Muscle of leg (tissue), 11 donors: ENCODE measurements around the gene DCC. TPM values are rescaled to one million over a fixed set of nuclear protein-coding genes. Genes with fewer than 3 reads are reported as not detected.

ENCODE experiments used
- DNase-seq: peaks from one replicate; pipeline ENCODE4 v3.0.0; 2013
- H3K27ac ChIP-seq: one replicate; pipeline ENCODE4 v1.5.1; 2013; ENCODE audit warnings: mild to moderate bottlenecking, low read length, control low read depth
- H3K27me3 ChIP-seq: one replicate; pipeline ENCODE4 v1.6.1; 2013; ENCODE audit warnings: low read length; ENCODE audit not compliant: control insufficient read depth, insufficient read depth
- H3K36me3 ChIP-seq: one replicate; pipeline ENCODE4 v1.6.1; 2013; ENCODE audit warnings: low read length; ENCODE audit not compliant: control insufficient read depth, insufficient read depth
- H3K4me1 ChIP-seq: one replicate; pipeline ENCODE4 v1.6.1; 2013; ENCODE audit warnings: low read length; ENCODE audit not compliant: control insufficient read depth, insufficient read depth
- H3K4me3 ChIP-seq: one replicate; pipeline ENCODE4 v1.5.1; 2013; ENCODE audit warnings: low read length, control low read depth
- H3K9me3 ChIP-seq: replicated peaks from 2 replicates; pipeline ENCODE4 v1.6.1; 2013; ENCODE audit warnings: low read depth, low read length; ENCODE audit not compliant: control insufficient read depth
- WGBS: methylation state at CpG from one replicate; pipeline ENCODE4 v1.1.5; 2013; ENCODE audit warnings: missing lambda C conversion rate; ENCODE audit not compliant: insufficient coverage; 5-methylcytosine and 5-hydroxymethylcytosine counted together
- polyA plus RNA-seq, 8 donors: library from polyadenylated mRNA; unstranded; fragments of 120-200 nt; gene quantifications; one replicate each; pipeline versions ENCODE4 v1.2.1 to v1.2.3, GENCODE V29; 2013; ENCODE audit warnings: inconsistent platforms in 1 of 8, low replicate concordance in 1 of 8; ENCODE audit not compliant: insufficient read length in 8 of 8, insufficient read depth in 1 of 8
- total RNA-seq: library from RNA; stranded (reverse); fragments of 120-200 nt; gene quantifications from one replicate; pipeline ENCODE4 v1.2.4, GENCODE V29; 2013

Gene DCC
- total and polyA plus RNA-seq, 9 donors, result 0.06 to 0.46 (median 0.13) TPM

DNA sequence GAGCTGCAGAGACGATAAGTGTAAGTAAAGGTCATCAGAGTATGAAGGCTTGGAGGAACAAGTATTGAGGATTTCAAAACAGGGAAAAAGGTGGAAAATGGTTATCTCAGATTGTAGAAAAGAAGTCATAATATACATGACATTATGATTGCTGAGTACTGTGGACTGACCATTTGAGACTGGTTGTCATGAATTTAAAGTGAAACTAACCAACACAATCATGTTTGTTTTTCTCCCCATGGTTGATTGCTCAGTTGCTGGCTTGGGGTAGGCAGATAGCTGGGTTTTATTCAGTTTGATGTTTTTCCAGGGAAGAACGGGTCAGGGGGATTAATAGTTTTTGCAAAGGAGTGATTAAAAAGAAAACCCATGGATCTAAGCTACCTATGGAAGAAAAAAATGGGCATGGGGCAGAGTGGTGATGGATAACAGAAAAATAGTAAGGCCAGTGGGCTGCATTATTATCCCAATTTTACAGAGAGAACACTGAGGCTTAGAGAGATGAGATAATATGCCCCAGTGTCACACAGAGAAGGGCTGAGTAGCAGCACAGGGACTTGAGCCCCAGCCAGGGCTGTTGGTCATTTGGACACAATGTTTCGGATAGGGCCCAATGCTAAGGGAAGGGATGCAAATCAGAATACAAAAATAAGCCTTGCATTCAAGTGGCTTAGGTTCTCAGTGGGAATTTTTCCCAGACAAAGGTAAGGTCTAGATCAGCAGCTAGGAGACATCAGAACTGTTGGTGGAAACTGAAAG is 885.7 kb downstream of the DCC start:
- Histone ChIP-seq H3K4me1 (no peaks in the 10 kb centered on the region), H3K27ac (no peak overlapping the region), H3K36me3 (no peaks in the 10 kb centered on the region), H3K9me3 (no peaks in the 10 kb centered on the region), H3K27me3 (no peaks in the 10 kb centered on the region), H3K4me3 (no peak overlapping the region)
- no peak for DNase-seq
- WGBS, result 73% methylated on average over 3 of the region's 3 CpGs

DNA sequence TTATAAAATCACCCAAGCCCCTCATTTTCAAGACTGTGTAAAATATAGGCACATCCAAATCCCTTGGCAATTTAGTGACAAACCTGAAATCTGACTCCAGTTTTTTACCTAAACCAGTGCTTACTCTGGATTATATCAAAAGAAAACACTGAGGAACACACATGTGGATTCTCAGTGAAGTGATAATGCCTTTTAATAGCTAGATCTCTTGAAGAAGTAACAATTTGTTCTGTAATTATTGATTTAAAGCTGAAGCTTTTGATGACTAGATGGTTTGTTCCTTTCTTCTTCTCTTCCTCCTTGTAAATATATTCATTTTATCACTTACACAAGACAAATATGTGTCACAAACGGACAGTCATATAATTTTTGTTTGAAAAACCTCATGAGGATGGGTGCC is 894.6 kb downstream of the DCC start:
- no peaks in the 10 kb centered on the region for H3K36me3 ChIP-seq
- no CpG with 5 or more reads among the region's 1 CpG for WGBS
- H3K27ac ChIP-seq, result no peak overlapping the region
- no peaks in the 10 kb centered on the region for H3K9me3 ChIP-seq
- no peaks in the 10 kb centered on the region for H3K4me1 ChIP-seq
- DNase-seq, result no peak
- H3K4me3 ChIP-seq, result no peak overlapping the region
- H3K27me3 ChIP-seq, result no peaks in the 10 kb centered on the region

DNA sequence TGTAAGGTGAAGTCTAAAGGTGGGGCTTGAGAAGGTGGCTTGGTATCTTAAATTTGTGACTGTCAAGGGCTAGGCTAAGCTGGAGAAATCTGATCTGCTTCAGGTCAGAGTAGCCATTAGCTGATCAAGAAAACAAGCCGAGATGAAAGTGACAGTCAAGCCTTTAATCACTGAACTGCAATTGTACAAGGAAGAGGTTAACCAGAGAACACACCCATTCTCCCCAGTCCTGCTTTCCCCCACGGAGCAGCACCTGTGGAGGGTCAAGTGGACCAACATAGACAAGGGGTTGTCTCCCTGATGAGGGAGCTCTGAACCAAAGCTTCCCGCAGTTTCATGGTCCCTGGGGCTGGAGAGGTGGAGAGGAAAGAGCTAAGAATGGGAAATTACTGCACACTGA is 901.2 kb downstream of the DCC start:
- DNase-seq, result no peak
- Histone ChIP-seq H3K36me3 (no peaks in the 10 kb centered on the region), H3K27ac (no peak overlapping the region), H3K4me1 (no peaks in the 10 kb centered on the region), H3K4me3 (no peak overlapping the region), H3K27me3 (no peaks in the 10 kb centered on the region), H3K9me3 (peaks cover 6% of the 10 kb centered on the region)
- 74% methylated on average over 2 of the region's 3 CpGs for WGBS

DNA sequence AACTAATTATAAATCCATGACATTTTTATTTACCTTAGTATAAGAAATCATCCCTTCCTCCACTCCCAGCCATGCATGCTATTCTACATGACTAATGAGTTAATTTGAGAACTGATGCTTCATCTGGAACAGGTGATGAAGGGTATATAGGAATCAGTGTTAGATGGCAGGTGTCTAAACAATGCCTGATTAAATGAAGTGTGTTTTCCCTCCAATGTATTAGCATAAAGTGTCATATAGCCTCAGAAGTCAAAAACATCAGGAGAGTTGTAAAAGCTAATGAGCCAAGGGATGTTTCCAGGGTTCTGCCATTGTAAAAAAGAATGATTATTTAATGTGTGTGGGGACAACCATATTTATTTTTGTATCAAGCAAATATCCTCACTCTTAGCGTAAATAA is 913.8 kb downstream of the DCC start:
- peaks cover 4% of the 10 kb centered on the region for H3K9me3 ChIP-seq
- no CpG with 5 or more reads among the region's 1 CpG for WGBS
- H3K4me1 ChIP-seq, result no peaks in the 10 kb centered on the region
- H3K4me3 ChIP-seq, result no peak overlapping the region
- no peaks in the 10 kb centered on the region for H3K27me3 ChIP-seq
- no peaks in the 10 kb centered on the region for H3K36me3 ChIP-seq
- DNase-seq, result no peak
- no peak overlapping the region for H3K27ac ChIP-seq

DNA sequence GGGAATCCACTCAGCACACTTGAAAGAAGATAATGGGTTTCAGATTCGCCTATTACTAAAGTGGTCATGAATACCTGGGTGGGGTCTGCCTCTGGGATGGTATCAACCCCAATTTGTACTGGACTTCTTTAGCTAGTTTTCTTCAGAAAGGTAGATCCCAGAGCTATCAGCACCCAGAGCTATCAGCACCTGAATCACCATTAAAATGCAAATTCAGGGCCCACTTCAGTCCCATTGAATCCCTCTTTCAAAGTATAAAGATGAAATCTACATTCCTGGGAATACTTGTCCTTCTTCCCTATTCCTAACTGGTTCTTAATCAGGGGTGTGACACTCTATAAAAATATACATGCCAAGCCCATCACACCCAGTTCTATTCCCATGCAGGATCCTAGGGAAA is 914.3 kb downstream of the DCC start:
- WGBS, result no CpG with 5 or more reads among the region's 1 CpG
- Histone ChIP-seq H3K27me3 (no peaks in the 10 kb centered on the region), H3K4me3 (no peak overlapping the region), H3K36me3 (no peaks in the 10 kb centered on the region), H3K4me1 (no peaks in the 10 kb centered on the region), H3K9me3 (peaks cover 4% of the 10 kb centered on the region), H3K27ac (no peak overlapping the region)
- DNase-seq, result no peak

DNA sequence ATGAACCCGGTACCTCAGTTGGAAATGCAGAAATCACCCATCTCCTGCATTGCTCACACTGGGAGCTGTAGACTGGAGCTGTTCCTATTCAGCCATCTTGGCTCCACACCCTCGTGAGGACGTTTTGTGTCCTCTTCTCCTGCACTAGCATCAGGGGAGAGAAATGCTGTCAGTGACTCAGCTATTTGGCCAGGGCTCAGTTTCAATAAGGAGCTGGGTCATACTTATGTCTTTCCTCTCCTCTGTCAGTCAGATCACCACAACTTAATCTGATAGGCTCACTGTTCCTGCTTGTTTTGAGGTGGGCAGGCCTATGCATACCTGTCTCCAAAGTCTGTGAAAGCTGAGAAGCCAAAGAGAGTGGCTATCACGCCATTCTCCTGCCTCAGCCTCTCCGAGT is 921.2 kb downstream of the DCC start:
- Histone ChIP-seq H3K4me3 (no peak overlapping the region), H3K4me1 (no peaks in the 10 kb centered on the region), H3K27me3 (no peaks in the 10 kb centered on the region), H3K36me3 (no peaks in the 10 kb centered on the region), H3K27ac (no peak overlapping the region), H3K9me3 (peaks cover 3% of the 10 kb centered on the region)
- DNase-seq, result no peak
- 95% methylated on average over 3 of the region's 5 CpGs for WGBS

DNA sequence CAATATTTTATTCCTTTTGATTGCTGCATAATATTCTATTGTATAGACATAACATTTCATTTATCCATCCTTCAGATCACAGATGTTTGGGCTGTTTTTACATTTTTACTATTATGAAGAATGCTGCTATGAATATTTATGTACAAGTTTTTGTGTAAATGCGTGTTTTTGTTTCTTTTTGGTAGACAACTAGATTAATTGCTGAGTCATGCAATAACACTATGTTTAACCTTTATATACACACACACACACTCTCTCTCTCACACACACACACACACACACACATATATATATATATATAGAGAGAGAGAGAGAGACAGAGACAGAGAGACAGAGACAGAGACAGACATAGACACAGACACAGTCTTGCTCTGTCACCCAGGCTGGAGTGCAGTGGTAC is 926.9 kb downstream of the DCC start:
- Histone ChIP-seq H3K27ac (no peak overlapping the region), H3K4me1 (no peaks in the 10 kb centered on the region), H3K4me3 (no peak overlapping the region), H3K9me3 (no peaks in the 10 kb centered on the region), H3K27me3 (no peaks in the 10 kb centered on the region), H3K36me3 (no peaks in the 10 kb centered on the region)
- WGBS, result no CpG with 5 or more reads among the region's 1 CpG
- DNase-seq, result no peak

DNA sequence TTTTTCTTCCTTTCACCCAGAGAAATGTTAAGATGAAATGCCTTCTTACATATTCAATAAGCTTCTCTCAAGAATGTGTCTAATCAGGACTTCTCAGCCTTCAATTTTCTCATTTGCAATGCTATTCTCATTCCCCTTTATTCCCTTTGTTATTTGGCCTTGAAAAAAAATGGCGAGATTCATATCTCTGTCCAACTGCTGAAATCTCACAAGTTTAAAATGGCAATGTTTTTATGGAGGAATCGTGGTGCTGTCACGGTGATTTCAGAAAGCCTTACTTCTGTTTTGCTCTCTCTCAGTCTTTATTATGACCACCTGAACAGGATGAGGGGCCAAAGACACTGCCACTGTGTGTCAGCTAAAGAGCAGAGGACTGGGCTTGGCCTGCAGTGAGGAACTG is 928.5 kb downstream of the DCC start:
- Histone ChIP-seq H3K9me3 (no peaks in the 10 kb centered on the region), H3K4me1 (no peaks in the 10 kb centered on the region), H3K36me3 (no peaks in the 10 kb centered on the region), H3K4me3 (no peak overlapping the region), H3K27ac (no peak overlapping the region), H3K27me3 (no peaks in the 10 kb centered on the region)
- no peak for DNase-seq
- WGBS, result 76% methylated on average over 2 of the region's 3 CpGs

DNA sequence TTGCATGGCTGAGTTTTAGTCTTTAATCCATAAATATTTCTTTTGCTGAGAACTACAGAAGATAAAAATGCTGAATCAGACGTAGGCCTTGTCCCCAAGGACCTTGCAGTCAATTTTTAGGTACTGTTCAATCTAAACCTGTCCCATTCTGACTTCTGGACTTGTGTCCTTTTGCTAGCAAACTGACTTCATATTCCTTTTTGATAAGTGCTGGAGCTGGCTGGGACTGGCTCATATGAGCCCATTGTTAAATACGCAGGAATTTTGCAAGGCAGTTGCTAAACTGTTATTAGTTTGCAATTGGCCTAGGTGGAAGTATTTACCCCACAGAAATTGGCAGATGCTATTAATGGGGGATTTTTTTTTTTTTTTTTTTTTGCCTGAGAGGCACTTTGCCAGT is 941.4 kb downstream of the DCC start:
- DNase-seq, result no peak
- no peaks in the 10 kb centered on the region for H3K4me1 ChIP-seq
- 70% methylated on average over 2 of the region's 2 CpGs for WGBS
- no peaks in the 10 kb centered on the region for H3K36me3 ChIP-seq
- no peak overlapping the region for H3K27ac ChIP-seq
- H3K4me3 ChIP-seq, result no peak overlapping the region
- H3K27me3 ChIP-seq, result no peaks in the 10 kb centered on the region
- peaks cover 5% of the 10 kb centered on the region for H3K9me3 ChIP-seq

DNA sequence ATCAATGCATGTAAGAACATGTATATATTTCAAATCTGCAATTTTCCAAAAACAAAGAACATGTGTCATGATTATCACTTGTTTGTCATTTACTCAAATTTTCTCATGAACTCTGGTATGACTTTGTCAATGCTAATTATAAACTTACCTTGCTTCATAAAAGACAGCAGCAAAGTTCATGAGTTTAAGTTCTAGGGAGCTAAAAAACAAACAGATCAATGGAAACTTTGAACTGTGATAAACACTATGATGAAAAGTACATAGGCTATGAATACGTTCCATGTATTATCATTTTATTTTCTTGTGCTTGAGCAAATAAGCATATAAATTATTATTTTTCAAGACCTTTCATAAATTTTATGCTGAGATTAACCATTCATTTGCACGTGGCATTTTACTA is 943.7 kb downstream of the DCC start:
- no peak for DNase-seq
- no peak overlapping the region for H3K4me3 ChIP-seq
- H3K27me3 ChIP-seq, result no peaks in the 10 kb centered on the region
- no peaks in the 10 kb centered on the region for H3K36me3 ChIP-seq
- H3K4me1 ChIP-seq, result no peaks in the 10 kb centered on the region
- H3K9me3 ChIP-seq, result peaks cover 5% of the 10 kb centered on the region
- no CpG with 5 or more reads among the region's 2 CpGs for WGBS
- H3K27ac ChIP-seq, result no peak overlapping the region

DNA sequence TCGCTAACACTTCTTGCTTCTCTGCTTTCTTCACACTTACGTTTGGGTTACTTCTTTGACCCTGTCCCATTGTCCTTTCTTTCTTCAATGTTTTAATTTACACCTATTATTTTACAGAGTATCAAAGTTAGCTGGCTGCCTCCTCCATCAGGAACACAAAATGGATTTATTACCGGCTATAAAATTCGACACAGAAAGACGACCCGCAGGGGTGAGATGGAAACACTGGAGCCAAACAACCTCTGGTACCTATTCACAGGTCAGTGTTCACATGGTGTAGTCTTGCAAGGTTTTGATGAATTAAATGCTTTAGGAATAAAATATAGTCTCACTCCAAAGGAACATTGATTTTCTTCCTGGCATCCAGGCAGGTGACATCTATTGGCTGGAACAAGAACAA is 965.5 kb downstream of the DCC start:
- no peak overlapping the region for H3K4me3 ChIP-seq
- H3K36me3 ChIP-seq, result no peaks in the 10 kb centered on the region

More for the DNA sequence above, 965.5 kb downstream of the DCC start:
- H3K9me3 ChIP-seq, result peaks cover 3% of the 10 kb centered on the region
- H3K27me3 ChIP-seq, result no peaks in the 10 kb centered on the region
- no peak overlapping the region for H3K27ac ChIP-seq
- H3K4me1 ChIP-seq, result no peaks in the 10 kb centered on the region
- DNase-seq, result no peak
- WGBS, result 40% methylated on average over 2 of the region's 6 CpGs
